Measurements from ENCODE around the gene UBAP1L. TPM values are rescaled to one million over a fixed set of nuclear protein-coding genes. Genes with fewer than 3 reads are reported as not detected.
A peak's percentile ranks its signal among the peaks of the same experiment; 100 is the strongest.
"Not testable (repeated sequence)": the region's sequence is repeated elsewhere in the genome, so short reads cannot be mapped to it uniquely, and the experiment has no call there.

UBAP1L gene
- polyA plus RNA-seq, 4 donors = 2.3 to 8.7 (median 5.0) TPM

DNA sequence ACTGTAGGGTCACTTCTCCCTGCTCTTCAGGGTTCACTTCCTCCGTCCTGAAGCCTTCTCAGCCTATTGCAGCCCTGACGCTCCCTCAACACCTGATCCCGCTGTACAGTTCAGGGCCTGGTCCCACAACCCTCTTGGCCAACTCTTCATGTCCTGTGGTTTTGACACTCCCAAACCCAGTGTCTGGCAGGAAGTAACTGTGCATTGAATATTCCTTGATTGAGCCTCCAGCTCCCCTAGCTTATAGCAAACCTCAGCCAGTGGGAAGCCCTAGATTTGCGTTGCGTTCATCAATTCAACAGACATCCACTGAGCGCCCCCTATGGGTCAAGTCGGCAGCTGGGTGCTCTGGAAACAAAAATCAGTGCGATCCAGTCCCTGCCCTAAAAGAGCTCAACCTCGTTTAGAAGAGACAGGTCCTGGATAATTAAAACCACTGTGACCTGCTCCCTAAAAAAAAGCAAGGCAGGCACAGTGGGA lies 13.5 kb downstream of the UBAP1L start:
- DNase-seq (ENCODE audit: low read depth in 4 of 4, low spot score in 3 of 4) = peak; percentile 53 to 67 (median 66)

DNA sequence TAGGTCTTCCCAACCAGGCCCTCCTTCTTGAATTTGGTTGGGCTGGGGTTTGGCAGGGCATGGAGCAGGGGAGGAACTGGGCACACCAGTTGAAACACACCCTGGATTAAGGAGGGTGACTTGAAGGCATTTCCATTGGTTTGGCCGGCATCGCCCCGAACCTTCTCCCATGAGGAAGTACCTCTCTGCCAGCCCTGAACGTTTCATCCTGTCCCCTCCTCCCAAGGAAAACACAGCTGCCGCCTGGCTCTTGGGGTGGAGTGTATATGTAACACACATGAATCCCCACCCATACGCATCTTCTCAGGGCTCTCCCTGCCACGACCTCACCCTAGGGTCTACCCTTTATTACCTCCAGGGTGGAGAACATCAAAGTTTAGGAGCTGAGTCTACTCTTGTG lies 14.6 kb downstream of the UBAP1L start:
- DNase-seq (ENCODE audit: low read depth in 4 of 4, low spot score in 3 of 4) = no peak

DNA sequence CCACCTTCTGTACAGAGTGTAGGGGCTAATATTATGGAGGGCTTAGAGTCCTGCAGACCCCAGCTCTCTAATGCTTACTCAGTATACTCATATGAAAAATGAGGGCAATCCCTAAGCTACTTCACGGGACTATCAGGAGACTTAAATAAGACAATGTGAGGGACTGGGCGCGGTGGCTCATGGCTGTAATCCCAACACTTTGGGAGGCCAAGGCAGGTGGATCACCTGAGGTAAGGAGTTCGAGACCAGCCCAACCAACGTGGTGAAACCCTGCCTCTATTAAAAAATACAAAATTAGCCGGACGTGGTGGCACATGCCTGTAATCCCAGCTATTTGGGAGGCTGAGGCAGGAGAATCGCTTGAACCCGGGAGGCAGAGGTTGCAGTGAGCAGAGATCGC lies 15.2 kb downstream of the UBAP1L start:
- DNase-seq (ENCODE audit: low read depth in 4 of 4, low spot score in 3 of 4) = not testable (repeated sequence)

DNA sequence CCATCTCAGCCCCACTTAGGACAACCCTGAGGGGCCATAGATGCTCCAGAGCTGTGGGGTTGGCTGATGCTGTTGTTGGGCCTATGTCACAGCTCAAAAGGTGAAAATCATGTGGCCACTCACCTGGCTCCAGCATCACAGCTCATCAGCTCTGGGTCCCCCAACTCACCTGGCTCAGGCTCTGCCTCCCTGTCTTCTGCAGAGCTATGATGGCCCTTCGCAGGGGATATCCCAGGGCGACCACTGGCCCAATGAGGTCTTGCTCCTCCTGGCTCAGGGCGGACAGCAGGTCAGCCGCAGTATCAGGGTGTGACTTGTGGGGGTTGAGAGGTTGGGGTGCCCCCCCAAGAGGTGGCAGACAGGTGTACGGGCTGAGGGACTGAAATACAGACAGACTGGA lies 15.7 kb downstream of the UBAP1L start:
- DNase-seq (ENCODE audit: low read depth in 4 of 4, low spot score in 3 of 4) = no peak

DNA sequence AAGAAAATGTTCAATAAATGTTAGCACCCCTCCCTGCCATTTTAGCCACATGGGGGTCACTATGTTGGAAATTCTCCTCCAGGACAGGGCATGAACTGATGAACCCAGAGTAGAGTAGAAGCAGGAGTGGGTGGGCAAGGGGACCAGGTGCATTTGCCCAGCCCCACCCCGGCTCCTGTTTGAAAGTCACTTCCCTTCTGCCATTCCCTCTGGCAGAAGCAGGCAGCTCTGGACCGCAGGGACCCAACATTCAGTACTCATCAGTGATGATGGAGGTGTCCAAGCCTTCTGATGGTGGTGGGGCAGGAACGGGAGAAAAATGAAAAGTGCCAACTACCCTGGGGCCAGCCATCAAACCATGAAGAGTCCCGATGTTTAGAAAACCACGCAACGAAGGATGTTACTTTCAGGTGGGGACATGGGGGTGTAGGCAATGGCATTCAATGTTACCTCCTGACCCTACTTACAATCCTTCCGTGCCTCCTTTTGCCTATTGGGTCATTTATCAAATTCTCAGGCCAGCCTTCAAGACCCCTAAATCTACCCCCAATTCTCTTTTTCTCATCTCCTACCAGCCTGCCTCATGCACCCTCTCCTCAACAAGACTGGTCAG lies 17.2 kb downstream of the UBAP1L start:
- DNase-seq (ENCODE audit: low read depth in 4 of 4, low spot score in 3 of 4) = no peak

DNA sequence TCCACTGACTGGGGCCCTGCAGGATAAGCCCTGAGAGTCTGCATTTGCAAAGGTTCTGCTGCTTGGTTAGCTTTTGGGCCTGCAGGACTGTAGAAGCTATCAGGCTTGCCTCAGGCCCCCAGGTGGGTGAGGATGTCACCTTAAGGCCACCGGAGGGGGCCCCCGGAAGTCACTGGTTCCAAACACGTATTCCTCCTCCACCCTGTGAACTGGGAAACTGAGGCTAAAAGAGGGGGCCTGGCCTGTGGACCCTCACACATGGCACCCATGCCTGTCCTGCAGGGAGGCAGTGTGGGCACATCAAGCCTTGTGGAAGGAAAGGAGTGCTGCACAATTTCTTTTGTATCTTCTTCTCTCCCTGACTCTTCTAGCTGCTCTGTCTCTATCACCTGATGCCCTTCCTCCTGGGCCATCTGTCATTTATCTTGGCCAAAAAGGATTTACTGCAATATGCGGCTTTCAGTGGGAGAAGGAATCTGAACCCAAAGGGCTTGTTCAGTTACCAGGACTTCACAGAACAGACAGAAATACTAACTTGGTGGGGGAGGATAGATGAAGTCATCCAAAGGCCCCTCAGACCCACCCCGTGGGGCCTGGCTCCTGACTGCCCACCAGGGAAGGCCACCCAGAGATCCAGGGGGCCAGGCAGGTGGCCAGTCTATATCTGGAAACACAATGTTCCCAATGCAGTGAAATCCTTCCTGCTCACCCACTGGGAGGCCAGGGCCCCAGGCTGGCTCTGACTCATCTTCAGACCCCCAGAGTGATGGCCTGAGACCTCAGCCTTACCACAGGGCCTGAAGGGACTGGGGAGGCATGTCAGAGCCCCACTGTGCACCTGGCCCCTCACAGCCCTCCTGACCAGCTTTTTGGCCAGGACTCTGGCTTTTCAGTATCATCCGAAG lies 18.3 kb downstream of the UBAP1L start:
- DNase-seq (ENCODE audit: low read depth in 4 of 4, low spot score in 3 of 4) = no peak

DNA sequence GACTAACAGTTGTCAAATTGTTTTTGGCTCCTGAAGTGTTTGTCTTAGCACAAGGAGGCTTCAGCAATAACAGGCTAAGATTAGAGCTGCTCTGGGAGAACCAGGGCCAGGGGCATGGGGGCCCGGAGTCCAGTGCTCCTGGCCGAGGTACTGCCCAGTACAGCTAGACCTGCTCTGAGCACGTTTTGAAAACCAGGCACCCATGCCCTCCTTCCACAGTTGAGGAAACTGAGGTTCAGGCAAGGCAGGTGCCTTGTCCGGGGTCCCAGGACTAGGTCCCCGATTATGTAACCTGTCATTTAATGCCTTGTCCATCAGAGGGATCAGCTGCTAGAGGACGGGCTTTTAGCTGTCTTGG lies 19.3 kb downstream of the UBAP1L start:
- no peak for DNase-seq (ENCODE audit: low read depth in 4 of 4, low spot score in 3 of 4)

DNA sequence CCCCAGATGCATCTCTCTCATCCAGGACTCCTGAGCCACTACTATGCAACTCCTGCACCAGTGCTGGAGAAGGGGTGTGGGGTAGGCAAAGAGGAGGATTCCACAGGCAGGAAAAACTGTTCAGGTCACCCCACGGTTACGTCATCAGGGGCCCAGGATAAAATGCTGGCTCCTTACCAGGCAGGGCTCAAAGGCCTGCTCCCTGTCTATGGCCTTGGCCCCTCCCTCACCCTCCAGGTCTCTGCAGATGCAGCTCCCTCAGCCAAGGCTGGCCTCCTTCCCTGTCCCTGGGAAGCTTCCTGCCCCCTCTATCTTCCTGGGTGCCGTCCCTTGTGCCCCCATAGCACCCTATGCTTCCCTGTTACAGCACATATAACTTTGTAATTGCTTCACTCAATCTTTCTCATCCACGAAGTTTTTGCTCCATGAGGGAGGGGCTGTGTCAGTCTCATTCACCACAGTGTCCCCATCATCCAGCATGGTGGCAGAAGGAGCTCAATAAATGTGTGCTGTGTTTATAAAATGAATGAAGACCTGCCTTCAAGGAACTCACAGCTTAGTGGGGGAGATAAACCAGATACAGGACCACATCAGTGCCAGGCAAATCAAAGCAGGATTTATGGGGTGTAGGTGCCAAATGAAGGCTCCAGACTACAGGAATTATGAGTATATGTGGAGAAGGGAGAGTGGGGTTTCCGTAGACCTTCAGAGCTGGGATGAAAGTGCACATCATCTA lies 19.8 kb downstream of the UBAP1L start:
- DNase-seq (ENCODE audit: low read depth in 4 of 4, low spot score in 3 of 4) = no peak

DNA sequence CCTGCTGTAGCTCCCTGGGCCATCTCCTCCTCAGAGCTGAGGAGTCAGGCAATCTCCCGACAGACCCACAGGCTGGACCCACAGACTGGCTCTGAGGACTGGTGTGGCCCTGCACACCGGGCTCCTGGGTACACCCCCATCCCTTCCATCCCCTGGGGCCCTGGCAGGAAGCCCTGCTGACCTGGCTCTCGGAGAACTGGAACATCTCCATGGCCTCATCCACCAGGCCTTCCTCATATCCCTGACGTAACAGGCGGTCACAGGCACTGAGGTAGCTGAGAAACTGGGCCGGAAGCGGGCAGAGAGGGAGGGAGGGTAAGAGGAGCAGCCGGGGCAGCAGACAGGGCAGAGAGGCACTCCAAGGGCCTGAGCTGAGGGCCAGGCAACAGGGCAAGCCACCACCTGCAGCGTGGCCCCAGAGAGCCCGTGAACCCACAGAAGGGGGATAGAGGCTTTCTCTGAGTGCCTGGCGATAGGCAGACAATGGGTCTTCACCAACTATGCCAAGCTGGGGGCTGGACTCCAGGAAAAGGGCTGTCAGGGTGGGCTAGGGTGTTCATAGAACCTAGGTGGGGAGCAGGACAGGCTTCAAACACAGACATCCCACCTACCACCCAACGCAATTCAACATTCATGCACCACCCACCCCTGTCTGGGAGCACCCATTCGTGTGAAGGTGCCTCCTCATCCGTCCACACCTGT lies 20.6 kb downstream of the UBAP1L start:
- no peak for DNase-seq (ENCODE audit: low read depth in 4 of 4, low spot score in 3 of 4)

DNA sequence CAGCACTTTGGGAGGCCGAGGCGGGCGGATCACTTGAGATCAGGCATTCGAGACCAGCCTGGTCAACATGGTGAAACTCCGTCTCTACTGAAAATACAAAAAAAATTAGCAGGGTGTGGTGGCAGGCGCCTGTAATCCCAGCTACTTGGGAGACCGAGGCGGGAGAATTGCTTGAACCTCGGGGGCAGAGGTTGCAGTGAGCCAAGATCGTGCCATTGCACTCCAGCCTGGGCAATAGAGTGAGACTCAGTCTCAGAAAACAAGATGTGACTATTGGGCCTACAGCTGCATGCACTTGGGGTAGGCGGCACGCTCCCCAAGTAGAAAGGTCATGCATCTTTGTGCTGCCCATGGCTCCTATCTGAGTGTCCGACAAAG lies 21.2 kb downstream of the UBAP1L start:
- not testable (repeated sequence) for DNase-seq (ENCODE audit: low read depth in 4 of 4, low spot score in 3 of 4)

DNA sequence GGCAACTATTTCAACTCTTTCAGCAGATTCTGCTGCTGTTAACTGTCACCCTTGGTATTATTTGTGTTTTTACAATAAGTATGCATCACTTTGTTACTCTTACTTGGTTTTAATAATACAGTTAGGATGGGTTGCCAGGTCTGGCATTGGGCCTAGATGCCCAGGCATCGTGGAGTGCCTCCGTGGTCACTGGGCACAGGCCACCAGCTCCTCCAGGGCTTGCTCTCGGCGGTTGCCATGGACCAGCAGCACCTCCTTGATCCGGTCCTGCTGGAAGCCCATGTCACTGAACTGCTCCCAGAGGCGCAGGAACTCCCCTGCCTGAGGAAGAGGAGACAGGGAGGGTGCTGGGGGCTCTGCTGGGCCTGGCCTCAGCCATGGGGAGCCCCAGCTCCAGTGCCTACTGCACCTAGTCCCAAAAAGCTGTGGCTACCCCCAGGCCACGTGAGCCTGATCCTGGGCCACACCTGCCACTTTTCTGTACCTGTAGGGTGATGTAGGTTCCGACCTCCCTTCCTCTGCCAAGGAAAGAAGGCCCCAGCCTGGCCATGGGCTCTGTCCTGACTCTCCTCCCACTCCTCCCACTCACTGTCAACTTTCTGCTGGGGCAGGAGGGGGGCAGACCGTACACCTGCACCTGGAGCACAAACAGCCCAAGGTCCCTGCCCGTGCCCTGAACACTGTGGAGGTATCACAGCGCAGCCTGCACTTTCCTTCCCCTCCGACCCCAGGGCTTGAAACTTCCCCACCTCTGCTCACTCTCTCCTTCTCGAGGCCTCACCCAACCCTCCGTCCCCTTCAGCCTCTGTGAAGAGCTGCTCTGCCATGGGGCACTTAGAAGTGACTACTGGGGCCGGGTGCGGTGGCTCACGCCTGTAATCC lies 21.8 kb downstream of the UBAP1L start:
- DNase-seq (ENCODE audit: low read depth in 4 of 4, low spot score in 3 of 4) = no peak

DNA sequence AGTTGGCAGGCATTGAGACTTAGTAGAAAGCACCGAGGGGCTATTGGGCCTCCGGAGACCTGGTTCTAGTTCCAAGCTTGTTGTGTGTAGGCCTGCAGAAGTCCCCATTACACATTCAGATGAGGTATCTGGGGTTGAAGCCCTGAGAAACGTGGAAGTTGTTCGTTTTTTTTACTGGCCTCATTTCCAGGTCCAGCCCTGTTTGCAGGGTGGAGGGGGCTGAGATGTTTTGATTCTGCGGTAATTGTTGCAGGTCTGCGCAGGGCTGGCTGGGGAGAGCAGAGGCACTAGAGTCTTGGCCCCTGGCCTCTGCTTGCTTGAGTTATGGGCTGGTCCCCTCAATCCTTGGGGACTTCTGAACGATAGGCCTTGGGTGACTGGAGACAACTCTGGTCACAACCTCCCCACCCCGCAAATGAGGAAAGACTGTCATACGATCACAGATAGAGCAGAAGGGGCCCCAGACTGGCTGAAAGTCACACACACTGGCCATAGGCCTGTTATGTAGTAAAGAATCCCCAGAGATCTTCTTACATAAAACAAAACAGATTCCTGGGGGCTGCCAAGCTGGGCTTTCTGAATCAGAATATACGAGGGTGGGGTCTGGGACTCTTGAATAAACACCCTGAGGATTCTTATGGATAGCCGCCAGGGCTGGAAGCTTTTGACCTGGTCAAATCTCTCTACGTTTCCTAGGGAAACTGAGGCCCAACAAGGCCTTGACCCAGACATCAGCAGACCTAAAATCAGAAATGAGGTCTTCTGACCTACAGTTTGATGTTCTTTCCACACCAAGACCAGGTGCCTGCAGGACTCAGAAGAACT lies 22.8 kb downstream of the UBAP1L start:
- no peak for DNase-seq (ENCODE audit: low read depth in 4 of 4, low spot score in 3 of 4)

DNA sequence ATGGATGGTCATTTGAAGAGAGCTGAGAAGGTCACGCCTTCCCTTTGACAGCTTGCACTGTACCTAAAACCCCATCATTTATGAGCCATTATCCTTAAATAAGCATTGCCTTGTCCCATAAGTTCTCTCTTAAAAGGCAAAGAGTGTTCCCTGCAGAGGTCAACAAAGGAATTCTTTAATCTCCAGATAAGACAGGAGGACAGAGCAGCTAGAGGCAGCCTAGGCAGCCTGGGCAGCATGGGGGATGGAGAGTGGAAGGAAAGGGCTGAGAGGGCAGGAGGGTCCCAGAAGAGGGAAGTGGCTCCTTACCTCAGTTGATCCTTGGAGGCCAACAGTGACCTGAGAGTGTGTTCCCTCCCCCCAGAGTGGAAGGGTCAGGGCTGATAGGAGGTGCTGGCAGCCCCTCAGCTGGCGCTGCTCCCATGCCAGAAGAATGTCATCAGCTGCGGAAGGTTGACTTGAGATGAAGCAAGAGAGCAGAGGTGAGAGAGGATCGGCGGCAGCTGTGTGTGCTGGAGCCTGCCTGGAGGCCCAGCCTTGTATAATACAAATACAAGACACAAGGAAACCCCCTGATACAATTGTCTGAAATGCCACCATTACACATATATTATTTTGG lies 25.7 kb downstream of the UBAP1L start:
- DNase-seq (ENCODE audit: low read depth in 4 of 4, low spot score in 3 of 4) = no peak

DNA sequence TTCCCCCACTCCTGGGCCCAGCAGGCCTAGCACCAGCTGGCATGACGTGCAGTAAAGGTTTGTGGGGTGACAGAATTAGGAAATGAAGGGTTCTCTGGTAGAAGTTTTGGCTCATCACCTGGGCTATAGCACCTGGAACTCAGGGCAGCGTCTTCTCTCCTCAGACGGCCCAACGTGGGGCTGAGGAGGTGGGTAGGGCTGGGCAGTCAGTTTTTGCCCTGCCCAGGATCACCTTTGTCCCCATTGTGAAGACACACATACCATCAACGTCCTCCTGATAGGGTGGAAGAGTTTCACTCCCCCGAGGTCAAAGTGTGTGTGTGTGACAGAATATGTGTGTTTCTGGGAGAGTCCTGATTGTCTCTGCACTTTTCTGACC lies 26.4 kb downstream of the UBAP1L start:
- no peak for DNase-seq (ENCODE audit: low read depth in 4 of 4, low spot score in 3 of 4)

DNA sequence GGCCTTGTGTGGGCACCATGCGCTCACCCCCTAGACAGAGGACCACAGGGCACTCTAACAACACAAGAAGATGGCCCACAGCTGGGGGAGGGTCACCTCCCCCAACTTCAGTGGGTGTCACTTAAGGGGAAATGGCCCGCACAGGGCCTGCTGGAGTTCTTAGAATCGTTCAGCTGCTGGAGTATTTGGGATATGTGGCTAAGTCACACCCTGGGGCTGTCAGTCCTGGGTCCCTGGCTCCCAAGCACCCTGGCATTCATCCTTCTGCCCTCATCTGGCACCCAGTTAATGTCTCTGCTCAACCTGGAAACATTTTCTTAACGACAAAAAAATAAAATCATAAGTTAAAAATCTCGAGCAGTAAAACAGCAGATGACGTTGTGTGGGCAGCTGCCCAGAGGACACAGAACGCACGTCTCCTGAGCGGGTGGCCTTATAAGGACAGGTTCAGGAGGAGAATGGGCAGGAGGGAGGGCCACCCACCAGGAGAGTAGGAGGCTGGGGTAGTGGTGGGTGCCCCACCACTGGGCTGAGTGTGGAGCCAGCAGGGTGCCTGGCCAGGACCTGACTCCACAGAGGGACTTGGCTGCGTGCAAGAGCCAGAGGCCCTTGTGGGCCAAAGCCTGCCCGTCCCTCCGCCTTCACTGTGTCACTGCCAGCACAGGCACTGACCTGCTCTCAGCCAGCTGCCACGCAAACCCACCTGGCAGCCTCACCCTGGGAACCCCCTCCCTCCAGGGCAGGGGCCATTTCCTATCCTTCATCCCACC lies 26.9 kb downstream of the UBAP1L start:
- DNase-seq (ENCODE audit: low read depth in 4 of 4, low spot score in 3 of 4) = no peak

DNA sequence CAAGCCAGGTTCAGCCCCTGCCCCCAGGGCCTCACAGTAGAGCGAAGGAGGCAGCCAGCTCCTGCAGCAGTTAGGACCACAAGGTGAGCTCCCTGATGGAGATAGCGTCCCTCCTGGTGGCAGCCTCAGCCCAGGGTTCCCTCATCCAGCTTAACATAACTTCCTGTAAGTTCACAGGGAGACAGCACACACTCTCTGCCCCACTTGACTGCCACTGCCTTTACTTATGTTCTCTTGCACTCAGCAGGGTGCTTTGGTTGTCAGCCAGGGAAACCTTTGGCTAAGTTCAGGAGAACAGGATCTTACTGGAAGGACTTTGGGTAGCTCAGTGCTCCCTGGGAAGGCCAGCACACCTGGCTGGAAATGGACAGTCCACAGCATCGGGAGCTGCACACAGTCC lies 27.6 kb downstream of the UBAP1L start:
- no peak for DNase-seq (ENCODE audit: low read depth in 4 of 4, low spot score in 3 of 4)

DNA sequence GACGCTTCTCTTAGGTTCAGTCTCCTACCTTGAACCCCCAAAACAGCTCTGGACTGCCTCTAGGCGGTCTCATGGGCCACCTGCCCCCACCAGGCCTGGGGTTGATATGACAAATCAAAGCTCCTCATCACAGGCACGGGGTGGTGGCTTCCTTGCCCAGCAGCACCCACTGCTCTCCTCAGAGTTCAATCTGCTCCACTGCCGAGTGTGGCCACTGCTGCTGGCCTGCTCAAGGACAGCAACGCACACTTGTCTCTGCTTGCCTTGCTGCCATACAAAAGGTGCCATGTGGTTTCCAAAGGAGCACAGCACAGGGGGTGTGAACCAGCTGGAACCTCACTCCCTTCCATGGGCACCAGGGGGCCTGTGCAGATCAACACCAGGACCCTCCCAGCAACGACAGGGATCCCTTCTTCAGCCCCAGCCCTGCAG lies 28.3 kb downstream of the UBAP1L start:
- DNase-seq (ENCODE audit: low read depth in 4 of 4, low spot score in 3 of 4) = no peak
